ENCODE results near the gene BCL7C.
"Not testable (repeated sequence)": the region's sequence is repeated elsewhere in the genome, so short reads cannot be mapped to it uniquely, and the experiment has no call there.

BCL7C gene

DNA sequence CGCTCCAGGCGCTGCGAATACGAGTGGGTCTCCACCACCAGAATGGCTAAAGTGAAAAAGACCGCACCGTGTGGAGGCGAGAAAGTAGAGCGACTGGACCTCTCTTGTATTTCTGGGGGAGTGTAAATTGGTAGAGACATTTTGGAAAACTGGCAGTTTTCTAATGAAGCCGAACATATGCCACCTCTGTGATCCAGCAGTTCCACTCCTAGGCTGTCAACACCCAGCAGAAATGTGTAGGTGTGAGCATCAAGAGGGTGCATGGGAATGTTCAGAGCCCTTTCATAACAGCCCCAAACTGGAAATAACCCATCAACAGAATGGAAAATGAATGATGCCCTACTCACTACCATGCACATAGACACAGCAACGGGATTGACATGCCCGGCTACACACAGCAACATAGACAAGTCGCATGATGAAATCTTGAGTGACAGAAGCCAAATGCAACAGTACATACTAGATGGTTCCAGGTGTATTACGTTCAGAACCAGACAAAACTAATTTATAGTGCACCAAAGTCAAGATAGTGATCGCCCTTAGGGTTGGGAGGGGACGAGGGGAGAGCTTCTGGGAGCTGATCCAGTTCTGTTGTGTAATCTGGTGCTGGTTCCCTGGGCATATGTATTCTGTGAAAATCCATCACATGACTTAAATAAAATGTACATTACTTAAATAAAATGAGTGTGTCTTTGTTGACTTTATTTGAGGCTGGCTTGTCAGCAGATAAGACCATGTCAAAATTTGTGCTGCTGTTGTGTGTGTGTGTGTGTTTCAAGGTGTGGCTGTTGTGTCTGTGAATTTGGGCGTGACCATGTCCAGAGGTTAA lies 877 bp upstream of the BCL7C start:
- DNase-seq: no peak

DNA sequence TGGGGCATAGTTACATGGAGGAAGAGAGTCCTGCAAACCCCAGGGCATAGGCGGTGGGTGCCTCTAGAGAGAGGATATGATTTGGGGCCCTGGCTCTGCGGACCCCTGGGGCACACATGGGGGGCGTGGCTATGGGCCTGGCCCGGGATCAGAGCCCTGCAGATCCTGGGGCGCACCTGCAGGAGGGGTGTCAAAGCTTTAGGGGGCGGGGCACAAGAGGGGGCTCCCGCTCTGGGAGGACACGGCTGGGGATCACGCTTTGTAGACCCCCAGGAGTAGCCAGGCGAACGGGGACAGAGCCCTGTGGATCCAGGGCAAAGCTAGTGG lies 497 bp downstream of the BCL7C start:
- no peak for DNase-seq

GRCh38 chr16:30892670-30893416 lies 1.0 kb downstream of the BCL7C start:
- no peak for DNase-seq

- DNase-seq: not testable (repeated sequence)
Observed at GRCh38 chr16:30891043-30891823, 2.6 kb downstream of the BCL7C start.

DNA sequence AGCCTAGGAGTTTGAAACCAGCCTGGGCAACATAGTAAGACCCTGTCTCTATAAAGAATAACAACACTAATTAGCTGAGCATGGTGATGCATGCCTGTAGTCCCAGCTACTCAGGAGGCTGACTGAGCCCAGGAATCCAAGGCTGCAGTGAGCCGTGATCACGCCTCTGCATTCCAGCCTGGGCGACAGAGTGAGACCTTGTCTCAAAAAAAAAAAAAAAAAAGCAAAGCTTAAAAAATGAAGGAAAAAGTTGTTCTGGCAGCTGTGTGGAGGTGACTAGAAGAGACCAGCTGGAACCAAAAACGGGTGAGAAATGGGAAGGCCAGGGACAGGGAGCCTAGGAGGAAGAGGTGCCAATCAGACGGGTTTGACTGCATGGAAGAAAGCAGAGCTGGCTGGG lies 4.2 kb downstream of the BCL7C start:
- DNase-seq: no peak

DNA sequence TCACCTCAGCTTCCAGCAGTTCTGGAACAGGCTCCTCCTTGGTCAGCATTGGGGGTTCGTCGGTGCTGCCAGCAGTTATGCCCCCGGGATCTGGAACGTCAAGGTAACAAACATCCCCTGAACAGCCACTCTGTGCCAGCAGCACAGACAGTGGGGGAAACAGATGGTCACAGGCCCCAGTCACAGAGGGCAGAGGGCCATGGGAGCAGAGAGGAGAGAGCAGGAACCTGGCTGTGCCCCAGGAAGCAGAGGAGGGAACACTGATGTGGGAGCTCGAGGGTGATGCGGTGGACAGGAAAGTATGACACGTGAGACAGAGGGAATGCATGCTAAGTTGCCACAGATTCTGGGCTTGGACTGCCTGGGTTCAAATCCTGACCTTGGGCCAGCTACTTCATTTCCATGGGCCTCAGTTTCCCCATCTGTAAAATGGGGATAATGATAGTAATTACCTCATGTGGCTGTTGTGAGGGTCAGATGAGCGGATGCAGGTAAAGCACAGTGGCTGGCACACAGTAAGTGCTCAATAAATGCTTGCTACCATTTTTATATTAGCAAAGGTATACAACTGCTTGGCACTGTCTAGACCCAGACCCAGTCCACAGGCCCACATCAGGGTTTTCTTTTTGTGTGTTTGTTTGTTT lies 4.9 kb downstream of the BCL7C start:
- DNase-seq: no peak

GRCh38 chr16:30887927-30888326 lies 6.0 kb downstream of the BCL7C start:
- no peak for DNase-seq

DNA sequence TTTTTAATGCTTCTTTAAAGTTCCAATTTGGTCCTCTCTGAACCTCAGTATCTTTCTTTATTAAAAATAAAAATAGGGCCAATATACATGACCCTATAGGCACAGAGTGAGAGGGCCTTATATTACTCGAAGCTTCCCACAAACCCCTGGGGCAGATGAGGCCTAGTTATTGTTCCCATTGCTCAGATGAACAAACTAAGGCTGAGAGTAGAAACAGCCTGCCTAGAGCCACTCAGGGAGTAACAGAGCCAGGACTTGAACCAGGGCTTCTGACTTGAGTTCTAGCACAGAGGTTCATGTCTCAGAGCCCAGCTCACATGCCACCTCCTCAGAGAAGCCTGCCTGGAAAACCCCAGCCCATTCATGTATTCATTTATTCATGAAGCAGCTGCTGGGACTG lies 7.7 kb downstream of the BCL7C start:
- no peak for DNase-seq

DNA sequence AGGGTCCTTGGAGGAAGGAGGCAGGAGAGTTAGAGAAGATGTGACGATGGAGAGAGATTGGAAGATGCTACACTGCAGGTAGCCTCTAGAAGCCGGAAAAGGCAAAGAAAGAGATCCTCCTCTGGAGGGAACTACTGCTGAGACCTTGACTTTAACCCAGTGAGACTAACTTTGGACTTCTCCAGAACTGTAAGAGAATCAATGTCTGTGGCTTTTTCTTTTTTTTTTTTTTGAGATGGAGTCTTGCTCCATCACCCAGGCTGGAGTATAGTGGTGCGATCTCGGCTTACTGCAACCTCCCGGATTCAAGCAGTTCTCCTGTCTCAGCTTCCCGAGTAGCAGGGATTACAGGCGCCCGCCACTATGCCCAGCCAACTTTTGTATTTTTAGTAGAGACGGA lies 8.7 kb downstream of the BCL7C start:
- no peak for DNase-seq

GRCh38 chr16:30884760-30885159 lies 9.1 kb downstream of the BCL7C start:
- no peak for DNase-seq

DNA sequence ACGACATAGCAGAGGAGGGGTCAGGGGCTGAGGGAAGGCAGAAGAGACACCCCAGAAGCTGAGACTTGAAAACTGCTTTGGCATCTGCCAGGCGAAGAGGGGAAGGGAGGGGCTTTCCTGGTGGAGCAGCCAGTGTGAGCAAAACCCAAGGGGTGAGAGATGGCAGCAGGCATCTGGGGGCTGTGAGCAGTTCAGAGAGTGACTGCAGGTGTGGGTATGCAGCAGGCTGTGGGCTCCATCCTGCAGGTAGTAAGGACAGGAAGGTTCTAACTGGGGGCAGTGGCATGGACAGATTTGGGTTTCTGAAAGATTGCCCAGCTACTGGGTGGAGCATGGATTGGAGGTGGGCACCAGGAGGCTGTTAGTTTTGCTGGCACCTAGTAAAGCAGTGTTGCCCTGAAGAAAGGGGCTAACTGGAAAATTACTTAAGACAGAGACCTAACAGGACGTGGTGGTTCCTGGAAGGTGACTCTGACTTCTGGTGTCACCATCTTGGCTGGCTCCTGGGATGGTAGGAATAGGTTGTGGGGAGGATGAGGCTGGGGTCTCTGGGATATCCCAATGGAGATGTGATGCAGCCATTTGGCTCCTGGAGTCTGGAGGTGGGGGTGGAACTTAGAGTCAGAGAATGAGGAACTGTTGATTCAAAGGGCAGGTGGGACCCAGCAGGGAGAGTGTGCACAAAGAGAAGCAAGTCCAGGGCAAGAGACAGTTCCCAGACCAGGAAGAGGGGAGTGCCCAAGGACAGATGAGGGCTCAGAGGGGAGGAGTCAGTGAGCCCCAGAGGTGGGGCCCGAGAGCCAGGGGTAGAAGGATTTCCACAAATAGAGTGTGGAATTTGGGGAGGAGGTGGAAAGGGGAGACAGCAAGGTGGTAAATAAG lies 11.2 kb downstream of the BCL7C start:
- no peak for DNase-seq

DNA sequence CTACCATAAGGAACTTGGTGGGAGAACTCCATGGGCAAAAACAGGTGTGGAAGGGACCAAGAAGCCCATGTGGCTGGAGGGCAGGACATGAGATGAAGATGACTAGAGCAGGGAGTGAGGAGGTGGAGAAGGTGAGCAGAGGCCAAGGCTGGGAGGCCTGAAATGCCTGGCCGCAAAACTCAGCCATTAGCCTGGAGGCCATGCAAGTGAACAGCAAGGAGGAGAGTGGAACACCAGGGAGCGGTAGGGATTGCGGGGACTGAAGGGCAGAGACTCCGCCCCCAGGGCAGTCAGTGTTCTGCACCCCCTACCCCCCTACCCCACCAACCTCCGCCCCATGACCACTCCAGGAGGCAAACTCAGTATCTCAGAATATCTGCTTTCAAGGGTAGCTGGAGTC lies 17.0 kb downstream of the BCL7C start:
- DNase-seq: no peak

DNA sequence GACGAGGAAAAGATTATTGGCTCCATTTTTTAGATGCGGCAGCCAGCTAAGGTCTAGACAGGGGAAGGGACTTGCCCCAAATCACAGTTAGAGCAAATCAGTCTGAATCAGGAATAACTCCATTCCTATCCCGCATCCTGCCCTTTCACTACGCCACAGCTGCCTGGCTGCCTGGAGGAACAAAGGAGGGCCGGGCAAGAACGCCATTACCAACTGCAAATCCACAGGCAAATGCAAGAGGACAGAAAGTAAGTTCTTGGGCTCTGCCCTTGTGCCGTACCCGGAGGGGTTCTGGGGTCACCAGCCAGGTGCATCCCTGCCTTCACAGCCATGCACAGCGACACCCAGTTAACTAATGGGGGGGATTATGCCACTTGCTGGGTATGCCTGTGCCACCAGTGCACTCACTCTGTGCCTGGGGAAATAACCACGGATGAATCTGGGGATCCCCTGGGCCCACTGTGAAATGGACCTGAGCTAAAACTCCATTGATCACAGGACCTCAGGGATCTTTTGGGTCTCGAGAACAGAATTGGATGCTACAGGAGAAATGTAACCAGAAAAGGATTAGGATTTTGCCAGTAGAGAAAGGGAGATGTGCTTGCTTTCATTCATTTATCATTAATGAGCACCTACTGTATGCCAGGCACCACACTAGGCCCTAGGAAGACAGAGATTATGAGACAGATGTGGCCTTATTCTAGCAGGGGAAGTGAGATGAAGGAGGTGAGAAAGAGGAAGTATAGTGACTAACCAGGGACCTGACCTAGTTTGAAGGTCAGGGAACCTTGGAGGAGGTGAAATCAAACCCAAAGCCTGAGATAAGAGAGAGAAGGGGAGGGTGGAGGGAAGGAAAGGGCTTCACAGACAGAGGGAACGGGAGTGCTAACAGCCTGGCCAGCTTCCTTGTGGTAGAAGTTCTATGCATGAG lies 17.7 kb downstream of the BCL7C start:
- no peak for DNase-seq

GRCh38 chr16:30874821-30875717 lies 18.8 kb downstream of the BCL7C start:
- peak; percentile 82 for DNase-seq

GRCh38 chr16:30874244-30874820 lies 19.5 kb downstream of the BCL7C start:
- DNase-seq: no peak

GRCh38 chr16:30870904-30871303 lies 23.0 kb downstream of the BCL7C start:
- DNase-seq: no peak

DNA sequence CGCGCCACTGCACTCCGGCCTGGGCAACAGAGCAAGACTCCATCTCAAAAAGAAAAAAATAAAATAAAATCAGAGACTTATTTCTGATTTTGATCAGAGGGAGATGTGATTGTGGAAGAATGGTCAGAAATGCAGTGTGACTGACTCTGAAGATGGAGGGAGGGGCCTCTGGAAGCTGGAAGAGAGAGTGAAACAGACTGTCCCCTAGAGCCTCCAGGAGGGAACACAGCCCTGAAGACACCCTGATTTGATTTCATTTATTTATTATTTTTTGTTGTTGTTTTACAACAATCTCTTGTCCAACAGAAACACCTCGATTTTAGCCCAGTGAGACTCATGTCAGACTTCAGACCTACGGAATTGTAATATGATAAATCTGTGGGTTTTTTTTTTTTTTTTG lies 26.1 kb downstream of the BCL7C start:
- no peak for DNase-seq

GRCh38 chr16:30866031-30866430 lies 27.8 kb downstream of the BCL7C start:
- DNase-seq: no peak

GRCh38 chr16:30863178-30863577 lies 30.7 kb downstream of the BCL7C start:
- DNase-seq: not testable (repeated sequence)

GRCh38 chr16:30860729-30861128 lies 33.1 kb downstream of the BCL7C start:
- not testable (repeated sequence) for DNase-seq

Measured in activated T-cell treated with anti-CD3 and anti-CD28 coated beads for 4 hours (primary cell).